Caco-2 (cell line): ENCODE results near the gene HOTAIR. TPM values are rescaled to one million over a fixed set of nuclear protein-coding genes. Genes with fewer than 3 reads are reported as not detected.
A peak's percentile ranks its signal among the peaks of the same experiment; 100 is the strongest.

Experiments
- BruUV-seq: library from RNA; stranded (reverse); fragments of 400-500 nt; replicated peaks from 2 replicates; lab custom pipeline; 2021; lab: Mats Ljungman, UMichigan
- CTCF ChIA-PET: fragments of 300-600 bp; sonication (Branson Sonifier 250); formaldehyde crosslinking; loops from one replicate; lab custom pipeline; 2022; ENCODE audit warnings: antibody characterized with exemption; lab: Charles Lee
- POLR2A ChIA-PET: fragments of 300-600 bp; sonication (Branson Sonifier 250); formaldehyde crosslinking; loops from one replicate; lab custom pipeline; 2022; ENCODE audit warnings: antibody characterized with exemption; lab: Charles Lee
- DNase-seq, 2 experiments: peaks; one replicate each; pipeline versions ENCODE4 v3.0.0 to v3.0.0-alpha.2; 2020 to 2022
- H3K27me3 ChIP-seq: replicated peaks from 2 replicates; pipeline ENCODE4 v1.6.0; 2011; ENCODE audit warnings: low read length; ENCODE audit not compliant: control insufficient read depth, insufficient read depth
- H3K36me3 ChIP-seq: 2 replicates; pipeline ENCODE4 v1.5.1; 2011; ENCODE audit warnings: low read length; ENCODE audit not compliant: control insufficient read depth, insufficient read depth
- H3K4me1 ChIP-seq: fragments of 250-450 bp; sonication (Bioruptor Pico); 2 replicates; pipeline ENCODE4 v1.5.1; 2020; ENCODE audit warnings: mild to moderate bottlenecking
- H3K4me3 ChIP-seq: 2 replicates; pipeline ENCODE4 v1.5.1; 2011; ENCODE audit warnings: low read depth, mild to moderate bottlenecking, control low read depth, low read length
- H3K9me3 ChIP-seq: fragments of 250-450 bp; sonication (Bioruptor Pico); 2 replicates; pipeline ENCODE4 v1.5.1; 2020; ENCODE audit warnings: mild to moderate bottlenecking, moderate library complexity
- H3K27ac Mint-ChIP-seq: one replicate; pipeline ENCODE4 v1.8.0; 2022; ENCODE audit warnings: mixed read lengths; ENCODE audit not compliant: unreplicated experiment
- H3K27me3 Mint-ChIP-seq: one replicate; pipeline ENCODE4 v1.8.0; 2022; ENCODE audit warnings: mixed read lengths; ENCODE audit not compliant: insufficient read depth, unreplicated experiment
- H3K36me3 Mint-ChIP-seq: one replicate; pipeline ENCODE4 v1.8.0; 2022; ENCODE audit warnings: mild to moderate bottlenecking, mixed read lengths; ENCODE audit not compliant: insufficient read depth, unreplicated experiment
- H3K4me1 Mint-ChIP-seq: one replicate; pipeline ENCODE4 v1.8.0; 2022; ENCODE audit warnings: low read depth, mixed read lengths; ENCODE audit not compliant: unreplicated experiment
- H3K4me3 Mint-ChIP-seq: one replicate; pipeline ENCODE4 v1.8.0; 2022; ENCODE audit warnings: mild to moderate bottlenecking, moderate library complexity, mixed read lengths; ENCODE audit not compliant: unreplicated experiment
- H3K9me3 Mint-ChIP-seq: one replicate; pipeline ENCODE4 v1.8.0; 2022; ENCODE audit warnings: mixed read lengths; ENCODE audit not compliant: unreplicated experiment
- CTCF ChIP-seq, 2 experiments: fragments of 200-600 bp in 1 of 2; IDR thresholded peaks; 1 replicate in 1 of 2; 2 replicates in 1 of 2; pipeline versions ENCODE4 v1.5.1 to v1.8.0; 2011 to 2022; ENCODE audit warnings: antibody characterized with exemption in 1 of 2, control low read depth in 1 of 2, inconsistent platforms in 1 of 2, low read depth in 1 of 2, low read length in 1 of 2, mild to moderate bottlenecking in 1 of 2, moderate library complexity in 1 of 2; ENCODE audit not compliant: insufficient read depth in 1 of 2, severe bottlenecking in 1 of 2, unreplicated experiment in 1 of 2
- intact Hi-C: fragments of 100-400 bp; cut with micrococcal nuclease; formaldehyde crosslinking; loops from one replicate; pipeline ENCODE4 v1.10.0; 2022; ENCODE audit not compliant: unreplicated experiment
- total RNA-seq: library from RNA; stranded (reverse); gene quantifications from 2 replicates; pipeline ENCODE4 v1.2.3, GENCODE V29; 2022

HOTAIR gene
- total RNA-seq, 1 experiment from 2014 or later: 1.9 TPM

GRCh38 chr12:53975064-53975471 lies 314 bp upstream of the HOTAIR start:
- Histone ChIP-seq H3K4me1 (peaks cover 27% of the 10 kb centered on the region), H3K27me3 (no peaks in the 10 kb centered on the region), H3K9me3 (no peaks in the 10 kb centered on the region), H3K36me3 (no peaks in the 10 kb centered on the region), H3K4me3 (peak overlapping the region; percentile 66)
- BruUV-seq: no TSS peak
- ChIA-PET CTCF (no interaction called here), POLR2A (no interaction called here)
- Mint-ChIP-seq H3K9me3 (no peaks in the 10 kb centered on the region), H3K4me3 (peak overlapping the region; percentile 83), H3K4me1 (peaks cover 15% of the 10 kb centered on the region), H3K27me3 (no peaks in the 10 kb centered on the region), H3K27ac (peak overlapping the region; percentile 73), H3K36me3 (no peaks in the 10 kb centered on the region)
- no peak for TF ChIP-seq CTCF (IDR thresholded peaks at IDR 0.05; ENCODE audit: insufficient read depth in 1 of 2, low read depth in 1 of 2, low read length in 1 of 2, severe bottlenecking in 1 of 2, unreplicated experiment in 1 of 2)
- DNase-seq: no peak
- intact Hi-C loops: loop anchor here (5.0 kb wide), 1 partner anchor 42 kb away; no protein-coding TSS in a partner anchor

DNA sequence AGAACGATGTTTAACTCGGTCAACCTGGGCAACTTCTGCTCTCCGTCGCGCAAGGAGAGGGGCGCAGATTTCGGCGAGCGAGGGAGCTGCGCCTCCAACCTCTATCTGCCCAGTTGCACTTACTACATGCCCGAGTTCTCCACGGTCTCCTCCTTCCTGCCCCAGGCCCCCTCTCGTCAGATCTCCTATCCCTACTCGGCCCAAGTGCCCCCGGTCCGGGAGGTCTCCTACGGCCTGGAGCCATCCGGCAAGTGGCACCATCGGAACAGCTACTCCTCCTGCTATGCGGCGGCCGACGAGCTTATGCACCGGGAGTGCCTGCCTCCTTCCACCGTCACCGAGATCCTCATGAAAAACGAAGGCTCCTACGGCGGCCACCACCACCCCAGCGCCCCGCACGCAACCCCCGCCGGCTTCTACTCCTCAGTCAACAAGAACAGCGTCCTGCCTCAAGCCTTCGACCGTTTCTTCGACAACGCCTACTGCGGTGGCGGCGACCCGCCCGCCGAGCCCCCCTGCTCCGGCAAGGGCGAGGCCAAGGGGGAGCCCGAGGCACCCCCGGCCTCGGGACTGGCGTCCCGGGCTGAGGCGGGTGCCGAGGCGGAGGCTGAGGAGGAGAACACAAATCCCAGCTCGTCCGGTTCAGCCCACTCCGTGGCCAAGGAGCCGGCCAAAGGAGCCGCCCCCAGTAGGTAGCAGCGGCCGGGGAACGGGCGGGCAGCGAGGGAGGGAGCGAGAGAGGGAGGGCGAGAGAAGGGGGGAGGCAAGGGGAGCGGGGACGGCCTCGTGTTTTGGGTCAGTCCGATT lies 1.3 kb downstream of the HOTAIR start:
- Histone ChIP-seq H3K9me3 (no peaks in the 10 kb centered on the region), H3K27me3 (no peaks in the 10 kb centered on the region), H3K4me3 (peak overlapping the region; percentile 66), H3K36me3 (no peaks in the 10 kb centered on the region), H3K4me1 (peaks cover 13% of the 10 kb centered on the region)
- peak in 1 of 2 experiments; percentile 46 for DNase-seq
- H3K9me3 Mint-ChIP-seq: no peaks in the 10 kb centered on the region
- H3K4me3 Mint-ChIP-seq: peak overlapping the region; percentile 83
- no TSS peak for BruUV-seq
- H3K27ac Mint-ChIP-seq: peak overlapping the region; percentile 12
- CTCF ChIA-PET: interaction anchor here (0.6 kb wide), 1 partner anchor 12 kb away, joined by 4 read pairs; the partner anchor contains the start of gene HOXC10
- H3K36me3 Mint-ChIP-seq: no peaks in the 10 kb centered on the region
- no peaks in the 10 kb centered on the region for H3K27me3 Mint-ChIP-seq
- intact Hi-C loops: no loop called here
- H3K4me1 Mint-ChIP-seq: peaks cover under 1% of the 10 kb centered on the region
- no peak for TF ChIP-seq CTCF (IDR thresholded peaks at IDR 0.05; ENCODE audit: insufficient read depth in 1 of 2, low read depth in 1 of 2, low read length in 1 of 2, severe bottlenecking in 1 of 2, unreplicated experiment in 1 of 2)
- POLR2A ChIA-PET: no interaction called here

DNA sequence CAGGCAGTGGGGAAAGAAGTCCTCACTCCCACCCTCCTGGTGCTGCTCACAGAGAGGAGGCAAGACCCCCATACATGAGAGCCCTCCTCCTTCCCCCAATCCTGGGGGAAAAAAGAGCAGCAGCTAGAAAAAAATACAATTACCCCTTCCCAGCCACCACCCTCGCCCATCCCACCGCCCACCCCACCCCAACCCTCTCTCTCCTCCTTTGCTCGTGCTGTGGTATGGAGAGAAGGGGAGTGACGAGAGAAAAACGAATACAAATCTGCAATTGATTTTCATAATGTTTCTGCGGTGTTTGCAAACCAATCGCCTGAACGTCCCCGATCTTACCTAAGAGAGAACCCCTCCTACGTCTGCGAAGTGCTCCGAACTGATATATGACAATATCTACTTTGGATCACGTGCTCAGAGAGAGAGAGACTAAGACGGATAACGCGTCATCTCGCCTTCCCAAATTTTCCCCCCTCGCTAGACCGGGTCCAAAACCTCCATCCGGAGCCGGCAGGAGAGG lies 2.0 kb downstream of the HOTAIR start, which contains the start of gene HOXC11:
Gene HOXC11, plus strand, starts transcription at position 405 of the 514 bp plus-strand sequence. CDS start 116 bp downstream, outside the sequence.
- DNase-seq: no peak
- no peak for TF ChIP-seq CTCF (IDR thresholded peaks at IDR 0.05; ENCODE audit: insufficient read depth in 1 of 2, low read depth in 1 of 2, low read length in 1 of 2, severe bottlenecking in 1 of 2, unreplicated experiment in 1 of 2)
- Histone ChIP-seq H3K36me3 (no peaks in the 10 kb centered on the region), H3K9me3 (no peaks in the 10 kb centered on the region), H3K4me3 (peak within 1 kb of the TSS; percentile 66), H3K4me1 (peaks cover 12% of the 10 kb centered on the region), H3K27me3 (no peaks in the 10 kb centered on the region)
- no peaks in the 10 kb centered on the region for H3K27me3 Mint-ChIP-seq
- ChIA-PET POLR2A (no interaction called here), CTCF (interaction anchor here (0.6 kb wide), 2 partner anchors 12 to 15 kb away, joined by 3 to 4 read pairs; partner anchors contain the start of gene HOXC10)
- peak within 1 kb of the TSS; percentile 83 for H3K4me3 Mint-ChIP-seq
- H3K27ac Mint-ChIP-seq: peak within 1 kb of the TSS; percentile 12
- no peaks in the 10 kb centered on the region for H3K36me3 Mint-ChIP-seq
- intact Hi-C loops: no loop called here
- peaks cover 7% of the 10 kb centered on the region for H3K4me1 Mint-ChIP-seq
- BruUV-seq: no TSS peak
- no peaks in the 10 kb centered on the region for H3K9me3 Mint-ChIP-seq
